GM21737 (cell line): ENCODE measurements around the gene CCDC85C.
A peak's percentile ranks its signal among the peaks of the same experiment; 100 is the strongest.

Experiments used
- ATAC-seq: cut with Tn5 transposase; IDR thresholded peaks from one replicate; pipeline ENCODE4 v1.9.1; 2021; ENCODE audit warnings: mild to moderate bottlenecking, moderate library complexity; ENCODE audit not compliant: unreplicated experiment

The CCDC85C gene

GRCh38 chr14:99480917-99481744, 122.9 kb downstream of the CCDC85C start, which contains the start of gene CCNK:
Gene CCNK (plus strand): TSS chr14:99481409. CDS start chr14:99492678, 11,269 bp downstream.
- ATAC-seq: peak; percentile 86

GRCh38 chr14:99479906-99480869, 123.8 kb downstream of the CCDC85C start, which contains the start of gene SETD3:
Gene SETD3 (minus strand): TSS chr14:99480859. CDS start chr14:99465805, 15,054 bp downstream.
- peak; percentile 3 for ATAC-seq

GRCh38 chr14:99479160-99479905, 124.7 kb downstream of the CCDC85C start:
- no peak for ATAC-seq

GRCh38 chr14:99478128-99478527, 125.9 kb downstream of the CCDC85C start:
- no peak for ATAC-seq

GRCh38 chr14:99476864-99477263, 127.1 kb downstream of the CCDC85C start:
- no peak for ATAC-seq

- no peak for ATAC-seq
Measured at GRCh38 chr14:99475660-99476059, 128.3 kb downstream of the CCDC85C start.

- no peak for ATAC-seq
Measured at GRCh38 chr14:99475179-99475578, 128.8 kb downstream of the CCDC85C start.

- no peak for ATAC-seq
Measured at GRCh38 chr14:99473458-99473857, 130.5 kb downstream of the CCDC85C start.

- no peak for ATAC-seq
Measured at GRCh38 chr14:99472937-99473336, 131.1 kb downstream of the CCDC85C start.

- no peak for ATAC-seq
Measured at GRCh38 chr14:99471731-99472130, 132.3 kb downstream of the CCDC85C start.

- no peak for ATAC-seq
Measured at GRCh38 chr14:99468836-99469592, 135.0 kb downstream of the CCDC85C start.

GRCh38 chr14:99468081-99468480, 135.9 kb downstream of the CCDC85C start:
- ATAC-seq: no peak

- no peak for ATAC-seq
Measured at GRCh38 chr14:99467336-99468078, 136.5 kb downstream of the CCDC85C start.

- ATAC-seq: no peak
Measured at GRCh38 chr14:99466758-99467157, 137.2 kb downstream of the CCDC85C start.

GRCh38 chr14:99465288-99465687, 138.7 kb downstream of the CCDC85C start:
- ATAC-seq: no peak

- ATAC-seq: no peak
Measured at GRCh38 chr14:99463974-99464373, 140.0 kb downstream of the CCDC85C start.

GRCh38 chr14:99462210-99462609, 141.8 kb downstream of the CCDC85C start:
- no peak for ATAC-seq

- ATAC-seq: no peak
Measured at GRCh38 chr14:99461411-99462085, 142.5 kb downstream of the CCDC85C start.

- ATAC-seq: no peak
Measured at GRCh38 chr14:99460793-99461192, 143.2 kb downstream of the CCDC85C start.
